Neural cell (in vitro differentiated cells): ENCODE measurements around the gene SERTAD1. TPM values are rescaled to one million over a fixed set of nuclear protein-coding genes. Genes with fewer than 3 reads are reported as not detected.

ENCODE experiments used
- H2AFZ ChIP-seq: fragments of 200-600, 300-800 bp; sonication (generic), shearing (Covaris generic); 2 replicates; pipeline ENCODE4 v1.6.0; 2014; ENCODE audit warnings: low read depth, mild to moderate bottlenecking, antibody characterized with exemption, low read length, moderate library complexity
- H3F3A ChIP-seq: fragments of 200-600 bp; shearing (Covaris generic); 2 replicates; pipeline ENCODE4 v1.6.1; 2016; ENCODE audit warnings: mild to moderate bottlenecking, moderate library complexity, mixed read lengths, antibody characterized with exemption, low read length; ENCODE audit not compliant: insufficient read depth, poor library complexity, severe bottlenecking
- H3K27ac ChIP-seq: fragments of 200-600, 300-800 bp; sonication (generic), shearing (Covaris generic); 2 replicates; pipeline ENCODE4 v1.5.1; 2014; ENCODE audit warnings: mild to moderate bottlenecking, low read length, moderate library complexity
- H3K27me3 ChIP-seq: fragments of 300-800, 200-600 bp; sonication (generic), shearing (Covaris generic); 2 replicates; pipeline ENCODE4 v1.6.0; 2014; ENCODE audit warnings: mild to moderate bottlenecking, low read depth, low read length, moderate library complexity; ENCODE audit not compliant: insufficient read depth
- H3K36me3 ChIP-seq: fragments of 300-800, 200-600 bp; sonication (generic), shearing (Covaris generic); 2 replicates; pipeline ENCODE4 v1.5.1; 2014; ENCODE audit warnings: mild to moderate bottlenecking, antibody characterized with exemption, low read length, moderate library complexity; ENCODE audit not compliant: insufficient read depth
- H3K4me2 ChIP-seq: fragments of 300-800, 200-600 bp; sonication (generic), shearing (Covaris generic); 2 replicates; pipeline ENCODE4 v1.6.0; 2014; ENCODE audit warnings: mild to moderate bottlenecking, low read length
- H3K4me3 ChIP-seq: fragments of 300-800, 200-600 bp; sonication (generic), shearing (Covaris generic); 2 replicates; pipeline ENCODE4 v1.5.1; 2014; ENCODE audit warnings: mild to moderate bottlenecking, low read length, moderate library complexity
- H3K79me2 ChIP-seq: fragments of 200-600 bp; shearing (Covaris generic); replicated peaks from 2 replicates; pipeline ENCODE4 v1.6.0; 2014; ENCODE audit warnings: mild to moderate bottlenecking, low read length, moderate library complexity; ENCODE audit not compliant: insufficient read depth
- H3K9ac ChIP-seq: fragments of 300-800, 200-600 bp; sonication (generic), shearing (Covaris generic); 2 replicates; pipeline ENCODE4 v1.6.1; 2016; ENCODE audit warnings: mild to moderate bottlenecking, low read length, mixed read lengths
- H3K9me2 ChIP-seq: fragments of 200-600 bp; shearing (Covaris generic); 2 replicates; pipeline ENCODE4 v1.6.1; 2016; ENCODE audit warnings: mild to moderate bottlenecking, low read length, mixed read lengths; ENCODE audit not compliant: insufficient read depth
- H3K9me3 ChIP-seq: fragments of 200-600, 300-800 bp; sonication (generic), shearing (Covaris generic); 2 replicates; pipeline ENCODE4 v1.6.1; 2016; ENCODE audit warnings: mild to moderate bottlenecking, mixed run types, low read length, moderate library complexity, mixed read lengths
- H4K20me1 ChIP-seq: fragments of 200-600 bp; shearing (Covaris generic); 2 replicates; pipeline ENCODE4 v1.6.1; 2016; ENCODE audit warnings: mild to moderate bottlenecking, mixed run types; ENCODE audit not compliant: insufficient read depth
- EP300 ChIP-seq: fragments of 450-650 bp; conservative IDR thresholded peaks from 2 replicates; pipeline ENCODE4 v1.6.1; 2014; ENCODE audit warnings: antibody characterized with exemption, mild to moderate bottlenecking, moderate library complexity; ENCODE audit not compliant: poor library complexity, severe bottlenecking
- EZH2 ChIP-seq: fragments of 200-600, 300-800 bp; shearing (Covaris generic), sonication (generic); IDR thresholded peaks from 2 replicates; pipeline ENCODE4 v1.6.1; 2014; ENCODE audit warnings: antibody characterized with exemption, low read length, borderline replicate concordance, mild to moderate bottlenecking; ENCODE audit not compliant: insufficient read depth, poor library complexity, severe bottlenecking
- MXI1 ChIP-seq: fragments of 450-650 bp; conservative IDR thresholded peaks from 2 replicates; pipeline ENCODE4 v1.6.1; 2014; ENCODE audit warnings: antibody characterized with exemption, mild to moderate bottlenecking; ENCODE audit not compliant: poor library complexity, severe bottlenecking
- POLR2AphosphoS5 ChIP-seq: IDR thresholded peaks from 2 replicates; pipeline ENCODE4 v1.6.1; 2012
- RAD21 ChIP-seq: fragments of 450-650 bp; conservative IDR thresholded peaks from 2 replicates; pipeline ENCODE4 v1.6.1; 2014; ENCODE audit warnings: antibody characterized with exemption, mild to moderate bottlenecking, moderate library complexity
- SMC3 ChIP-seq: fragments of 450-650 bp; conservative IDR thresholded peaks from 2 replicates; pipeline ENCODE4 v1.6.1; 2014; ENCODE audit warnings: antibody characterized with exemption, mild to moderate bottlenecking, moderate library complexity; ENCODE audit not compliant: poor library complexity
- TAF1 ChIP-seq: IDR thresholded peaks from 2 replicates; pipeline ENCODE4 v1.6.1; 2012; ENCODE audit warnings: low read depth
- polyA plus RNA-seq: library from polyadenylated mRNA; depleted of rRNA; stranded (reverse); fragments of >200 nt; gene quantifications from 2 replicates; pipeline ENCODE4 v1.2.3, GENCODE V29; 2014
- TF ChIP-seq, protein P1 (sequence below): fragments of 450-650 bp; IDR thresholded peaks from 2 replicates; pipeline ENCODE4 v1.5.1; 2014; ENCODE audit warnings: antibody characterized with exemption, mild to moderate bottlenecking, moderate library complexity; ENCODE audit not compliant: poor library complexity, severe bottlenecking
- TF ChIP-seq, protein P2 (sequence below): IDR thresholded peaks from 2 replicates; pipeline ENCODE4 v1.6.1; 2012; ENCODE audit warnings: borderline replicate concordance

SERTAD1 gene
- polyA plus RNA-seq, 1 donor from 2014 or later = 3.3 TPM

DNA sequence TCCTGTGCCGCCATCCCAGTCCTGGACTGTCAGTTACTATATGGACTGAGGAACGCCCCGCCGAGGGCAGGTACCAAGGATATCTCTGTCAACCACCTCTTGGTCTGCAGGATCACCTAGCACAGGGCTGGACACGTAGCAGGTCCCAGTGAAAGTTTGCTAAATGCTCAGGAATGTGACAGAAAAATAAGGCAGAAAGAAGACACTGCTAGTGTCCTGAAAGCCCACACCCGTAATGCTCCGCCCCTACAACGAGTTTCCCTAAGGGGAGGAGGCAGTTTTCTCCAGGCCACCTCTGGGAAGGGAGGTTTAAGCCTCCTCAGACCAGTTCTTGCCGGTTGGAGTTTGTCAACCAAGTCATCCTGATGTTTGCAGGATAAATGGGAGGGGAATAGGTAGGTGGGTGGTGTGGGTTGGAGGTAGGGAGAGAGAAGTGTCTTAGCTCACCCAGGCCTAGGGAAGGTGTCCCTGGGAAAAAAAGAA is 20.0 kb upstream of the SERTAD1 start:
- no peak overlapping the region for H2AFZ ChIP-seq

DNA sequence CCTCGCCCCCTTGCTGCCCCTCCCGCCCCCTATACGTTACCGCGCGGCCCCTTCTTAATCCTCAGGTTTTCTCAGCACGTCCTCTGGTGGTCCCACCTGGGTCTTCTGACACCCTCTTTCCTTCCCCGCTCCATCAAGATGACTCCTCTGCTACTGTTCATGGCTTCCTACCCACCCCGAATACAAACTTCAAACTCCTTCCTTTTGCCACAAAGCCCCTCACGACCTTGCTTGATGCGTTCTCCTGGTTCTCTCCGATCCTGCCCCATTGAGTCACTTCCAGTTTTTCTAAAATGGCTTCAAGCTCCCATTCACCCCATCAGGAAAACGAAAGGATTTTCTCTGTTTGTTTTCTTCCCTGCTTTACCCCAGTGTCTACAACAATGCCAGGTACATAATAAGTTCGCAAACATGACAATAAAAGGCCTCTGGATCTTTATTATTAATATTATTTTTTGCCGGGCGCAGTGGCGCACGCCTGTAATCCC is 19.1 kb upstream of the SERTAD1 start:
- no peaks in the 10 kb centered on the region for H4K20me1 ChIP-seq
- H3K27ac ChIP-seq = peak overlapping the region; percentile 94
- H3K4me3 ChIP-seq = peak overlapping the region; percentile 78
- H3K9me2 ChIP-seq = no peaks in the 10 kb centered on the region
- peaks cover 4% of the 10 kb centered on the region for H3F3A ChIP-seq
- H3K4me2 ChIP-seq = peak overlapping the region; percentile 91
- peak overlapping the region; percentile 96 for H2AFZ ChIP-seq
- H3K27me3 ChIP-seq = no peaks in the 10 kb centered on the region
- TF ChIP-seq POLR2AphosphoS5 (peak; percentile 76), TAF1 (peak; percentile 23), EZH2 (no peak), SMC3 (peak; percentile 65), RAD21 (peak; percentile 59), EP300 (no peak), MXI1 (peak; percentile 6)
- TF ChIP-seq, protein P1, sequence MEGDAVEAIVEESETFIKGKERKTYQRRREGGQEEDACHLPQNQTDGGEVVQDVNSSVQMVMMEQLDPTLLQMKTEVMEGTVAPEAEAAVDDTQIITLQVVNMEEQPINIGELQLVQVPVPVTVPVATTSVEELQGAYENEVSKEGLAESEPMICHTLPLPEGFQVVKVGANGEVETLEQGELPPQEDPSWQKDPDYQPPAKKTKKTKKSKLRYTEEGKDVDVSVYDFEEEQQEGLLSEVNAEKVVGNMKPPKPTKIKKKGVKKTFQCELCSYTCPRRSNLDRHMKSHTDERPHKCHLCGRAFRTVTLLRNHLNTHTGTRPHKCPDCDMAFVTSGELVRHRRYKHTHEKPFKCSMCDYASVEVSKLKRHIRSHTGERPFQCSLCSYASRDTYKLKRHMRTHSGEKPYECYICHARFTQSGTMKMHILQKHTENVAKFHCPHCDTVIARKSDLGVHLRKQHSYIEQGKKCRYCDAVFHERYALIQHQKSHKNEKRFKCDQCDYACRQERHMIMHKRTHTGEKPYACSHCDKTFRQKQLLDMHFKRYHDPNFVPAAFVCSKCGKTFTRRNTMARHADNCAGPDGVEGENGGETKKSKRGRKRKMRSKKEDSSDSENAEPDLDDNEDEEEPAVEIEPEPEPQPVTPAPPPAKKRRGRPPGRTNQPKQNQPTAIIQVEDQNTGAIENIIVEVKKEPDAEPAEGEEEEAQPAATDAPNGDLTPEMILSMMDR = peak; percentile 56
- no peaks in the 10 kb centered on the region for H3K36me3 ChIP-seq
- peaks cover 19% of the 10 kb centered on the region for H3K79me2 ChIP-seq
- no peaks in the 10 kb centered on the region for H3K9me3 ChIP-seq
- peak overlapping the region; percentile 87 for H3K9ac ChIP-seq

More for the DNA sequence above, 20.0 kb upstream of the SERTAD1 start:
- Histone ChIP-seq H3K27me3 (no peaks in the 10 kb centered on the region), H3K4me3 (no peak overlapping the region), H3K27ac (no peak overlapping the region), H3K79me2 (peaks cover 19% of the 10 kb centered on the region), H3K9me2 (no peaks in the 10 kb centered on the region), H3K9me3 (no peaks in the 10 kb centered on the region), H3F3A (peaks cover 4% of the 10 kb centered on the region), H3K36me3 (no peaks in the 10 kb centered on the region), H3K4me2 (no peak overlapping the region), H3K9ac (no peak overlapping the region), H4K20me1 (no peaks in the 10 kb centered on the region)
- TF ChIP-seq EP300 (no peak), POLR2AphosphoS5 (no peak), MXI1 (no peak), EZH2 (no peak), RAD21 (no peak)
- TF ChIP-seq, protein P1 = no peak
- TF ChIP-seq, protein P2, sequence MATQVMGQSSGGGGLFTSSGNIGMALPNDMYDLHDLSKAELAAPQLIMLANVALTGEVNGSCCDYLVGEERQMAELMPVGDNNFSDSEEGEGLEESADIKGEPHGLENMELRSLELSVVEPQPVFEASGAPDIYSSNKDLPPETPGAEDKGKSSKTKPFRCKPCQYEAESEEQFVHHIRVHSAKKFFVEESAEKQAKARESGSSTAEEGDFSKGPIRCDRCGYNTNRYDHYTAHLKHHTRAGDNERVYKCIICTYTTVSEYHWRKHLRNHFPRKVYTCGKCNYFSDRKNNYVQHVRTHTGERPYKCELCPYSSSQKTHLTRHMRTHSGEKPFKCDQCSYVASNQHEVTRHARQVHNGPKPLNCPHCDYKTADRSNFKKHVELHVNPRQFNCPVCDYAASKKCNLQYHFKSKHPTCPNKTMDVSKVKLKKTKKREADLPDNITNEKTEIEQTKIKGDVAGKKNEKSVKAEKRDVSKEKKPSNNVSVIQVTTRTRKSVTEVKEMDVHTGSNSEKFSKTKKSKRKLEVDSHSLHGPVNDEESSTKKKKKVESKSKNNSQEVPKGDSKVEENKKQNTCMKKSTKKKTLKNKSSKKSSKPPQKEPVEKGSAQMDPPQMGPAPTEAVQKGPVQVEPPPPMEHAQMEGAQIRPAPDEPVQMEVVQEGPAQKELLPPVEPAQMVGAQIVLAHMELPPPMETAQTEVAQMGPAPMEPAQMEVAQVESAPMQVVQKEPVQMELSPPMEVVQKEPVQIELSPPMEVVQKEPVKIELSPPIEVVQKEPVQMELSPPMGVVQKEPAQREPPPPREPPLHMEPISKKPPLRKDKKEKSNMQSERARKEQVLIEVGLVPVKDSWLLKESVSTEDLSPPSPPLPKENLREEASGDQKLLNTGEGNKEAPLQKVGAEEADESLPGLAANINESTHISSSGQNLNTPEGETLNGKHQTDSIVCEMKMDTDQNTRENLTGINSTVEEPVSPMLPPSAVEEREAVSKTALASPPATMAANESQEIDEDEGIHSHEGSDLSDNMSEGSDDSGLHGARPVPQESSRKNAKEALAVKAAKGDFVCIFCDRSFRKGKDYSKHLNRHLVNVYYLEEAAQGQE = no peak
